Stimulated activated naive CD8-positive, alpha-beta T cell treated with anti-CD3 and anti-CD28 coated beads, Interleukin-15, Interleukin-2, amounts not matched to agents 100 ng/mL and 50 ng/mL, for 24 hours (primary cell): ENCODE data around the gene ISLR2.
A peak's percentile ranks its signal among the peaks of the same experiment; 100 is the strongest.

Experiments used
- H3K27ac Mint-ChIP-seq: one replicate; pipeline ENCODE4 v1.8.0; 2021; ENCODE audit warnings: mild to moderate bottlenecking, mixed read lengths
- H3K27me3 Mint-ChIP-seq: one replicate; pipeline ENCODE4 v1.8.0; 2021; ENCODE audit warnings: mixed read lengths
- H3K36me3 Mint-ChIP-seq: one replicate; pipeline ENCODE4 v1.8.0; 2021; ENCODE audit warnings: low read depth, mixed read lengths
- H3K4me1 Mint-ChIP-seq: one replicate; pipeline ENCODE4 v1.8.0; 2021; ENCODE audit warnings: low read depth, mixed read lengths
- H3K4me3 Mint-ChIP-seq: one replicate; pipeline ENCODE4 v1.8.0; 2021; ENCODE audit warnings: mild to moderate bottlenecking, mixed read lengths
- H3K9me3 Mint-ChIP-seq: one replicate; pipeline ENCODE4 v1.8.0; 2021; ENCODE audit warnings: mixed read lengths

Gene ISLR2

GRCh38 chr15:74135041-74135565 lies 4.7 kb downstream of the ISLR2 start:
- peaks cover 35% of the 10 kb centered on the region for H3K4me1 Mint-ChIP-seq
- H3K36me3 Mint-ChIP-seq = no peaks in the 10 kb centered on the region
- H3K27ac Mint-ChIP-seq = peak overlapping the region; percentile 59
- no peaks in the 10 kb centered on the region for H3K9me3 Mint-ChIP-seq
- peak overlapping the region; percentile 42 for H3K4me3 Mint-ChIP-seq
- H3K27me3 Mint-ChIP-seq = peaks cover 88% of the 10 kb centered on the region

GRCh38 chr15:74136540-74136813 lies 6.1 kb downstream of the ISLR2 start:
- Mint-ChIP-seq H3K27ac (no peak overlapping the region), H3K4me1 (peaks cover 29% of the 10 kb centered on the region), H3K9me3 (no peaks in the 10 kb centered on the region), H3K4me3 (peak overlapping the region; percentile 67), H3K27me3 (peaks cover 85% of the 10 kb centered on the region), H3K36me3 (no peaks in the 10 kb centered on the region)

DNA sequence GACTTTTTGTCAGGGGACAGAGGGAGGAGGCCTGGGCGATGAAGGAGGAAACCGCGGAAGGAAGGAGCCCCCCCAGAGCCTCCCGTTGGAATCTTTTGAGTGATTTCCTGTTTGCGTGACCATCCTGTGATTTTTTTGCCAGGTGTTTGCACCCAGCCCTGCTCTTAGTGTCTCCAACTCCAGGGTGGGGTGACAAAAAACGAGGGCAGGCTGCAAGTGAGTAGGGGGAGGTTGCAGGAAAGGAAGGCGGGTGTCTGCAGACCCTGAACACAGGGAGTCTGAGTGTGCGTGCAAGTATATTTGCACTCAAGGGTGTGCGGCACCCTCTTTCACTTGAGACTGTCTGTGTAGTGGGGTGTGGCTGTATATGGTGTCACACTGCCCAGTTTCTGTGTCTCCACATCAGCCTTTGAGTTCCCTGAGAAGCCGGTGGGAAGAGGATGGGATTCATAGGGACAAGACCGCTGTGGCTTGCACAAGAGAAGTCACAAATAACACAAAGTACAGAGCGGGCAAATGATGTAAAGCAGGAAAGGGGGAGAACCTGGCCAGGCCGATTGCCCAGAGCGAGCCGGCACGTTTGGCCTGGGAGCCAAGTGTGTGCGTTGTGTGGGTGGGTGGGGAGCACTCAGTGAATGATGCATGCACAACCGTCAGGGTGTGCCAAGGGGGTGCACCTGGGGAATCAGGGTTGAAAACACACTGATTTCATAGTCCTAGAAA lies 6.6 kb downstream of the ISLR2 start:
- Mint-ChIP-seq H3K27me3 (peaks cover 80% of the 10 kb centered on the region), H3K4me1 (peaks cover 27% of the 10 kb centered on the region), H3K36me3 (no peaks in the 10 kb centered on the region), H3K27ac (peak overlapping the region; percentile 34), H3K4me3 (peak overlapping the region; percentile 67), H3K9me3 (no peaks in the 10 kb centered on the region)

DNA sequence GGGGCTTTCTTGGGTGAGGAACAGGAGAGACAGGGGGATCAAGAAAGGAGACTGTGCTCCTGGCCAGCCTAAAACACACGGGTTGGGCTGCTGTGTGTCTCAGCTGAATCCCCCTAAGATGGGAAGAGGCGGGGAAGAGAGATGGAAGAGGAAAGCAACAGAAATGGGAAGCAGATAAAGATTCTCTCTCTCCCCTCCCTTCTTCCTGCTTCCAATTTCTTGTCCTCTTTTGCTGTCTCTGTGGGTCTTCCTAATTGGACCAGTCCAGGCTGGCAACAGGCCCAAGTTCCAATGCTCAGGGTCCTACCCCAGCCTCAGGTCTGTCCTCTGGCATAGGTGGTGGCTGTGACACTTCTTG lies 7.1 kb downstream of the ISLR2 start:
- Mint-ChIP-seq H3K9me3 (no peaks in the 10 kb centered on the region), H3K4me1 (peaks cover 23% of the 10 kb centered on the region), H3K27ac (no peak overlapping the region), H3K4me3 (no peak overlapping the region), H3K36me3 (no peaks in the 10 kb centered on the region), H3K27me3 (peaks cover 77% of the 10 kb centered on the region)

DNA sequence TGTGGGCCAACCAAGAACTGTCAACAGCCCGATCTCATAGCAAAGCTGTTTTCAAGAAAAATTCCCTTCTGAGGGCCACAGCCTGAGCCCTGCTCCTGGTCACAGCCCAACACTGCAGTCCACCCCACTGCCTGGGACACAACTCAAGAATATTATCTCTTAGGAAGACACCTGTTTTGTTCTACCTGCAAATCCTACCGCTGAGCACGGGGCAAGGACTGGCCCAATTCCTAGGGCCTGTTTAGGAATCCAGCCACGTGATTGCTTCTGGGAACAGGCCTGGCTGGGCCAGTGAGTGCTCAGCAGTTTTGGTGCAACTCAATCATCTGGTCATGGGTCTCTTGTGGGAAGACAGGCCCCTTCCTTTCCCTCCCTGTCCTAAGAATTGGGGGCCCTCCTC lies 8.3 kb downstream of the ISLR2 start:
- Mint-ChIP-seq H3K9me3 (no peaks in the 10 kb centered on the region), H3K4me3 (no peak overlapping the region), H3K27me3 (peaks cover 70% of the 10 kb centered on the region)

DNA sequence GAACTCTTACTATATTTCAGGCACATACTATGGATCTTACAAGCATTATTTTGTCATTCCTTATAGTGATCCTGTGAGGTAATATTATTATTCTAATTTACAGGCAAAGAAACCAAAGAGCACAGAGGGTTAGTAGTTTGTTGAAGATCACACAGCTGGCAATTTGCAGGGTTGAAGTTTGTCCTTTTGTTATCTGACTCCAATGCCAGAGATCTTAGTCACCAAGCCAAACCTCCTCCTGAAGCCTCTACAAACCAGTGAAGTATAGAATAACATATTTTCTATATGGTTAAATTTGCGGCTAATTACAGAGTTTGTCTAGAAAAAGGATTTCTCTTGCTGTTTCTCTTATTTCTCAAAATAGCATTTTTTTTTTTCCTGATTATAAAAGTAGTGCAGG lies 11.2 kb downstream of the ISLR2 start:
- Mint-ChIP-seq H3K36me3 (no peaks in the 10 kb centered on the region), H3K4me1 (peaks cover 7% of the 10 kb centered on the region), H3K27ac (no peak overlapping the region), H3K4me3 (no peak overlapping the region), H3K27me3 (peaks cover 62% of the 10 kb centered on the region), H3K9me3 (no peaks in the 10 kb centered on the region)

More for the DNA sequence above, 8.3 kb downstream of the ISLR2 start:
- peaks cover 23% of the 10 kb centered on the region for H3K4me1 Mint-ChIP-seq
- no peaks in the 10 kb centered on the region for H3K36me3 Mint-ChIP-seq
- H3K27ac Mint-ChIP-seq = no peak overlapping the region

GRCh38 chr15:74144153-74144775 lies 13.9 kb downstream of the ISLR2 start:
- no peaks in the 10 kb centered on the region for H3K4me1 Mint-ChIP-seq
- peaks cover 59% of the 10 kb centered on the region for H3K27me3 Mint-ChIP-seq
- no peaks in the 10 kb centered on the region for H3K9me3 Mint-ChIP-seq

GRCh38 chr15:74146277-74146800 lies 16.0 kb downstream of the ISLR2 start:
- Mint-ChIP-seq H3K4me3 (no peak overlapping the region), H3K9me3 (no peaks in the 10 kb centered on the region), H3K27ac (no peak overlapping the region), H3K36me3 (no peaks in the 10 kb centered on the region), H3K4me1 (no peaks in the 10 kb centered on the region), H3K27me3 (peaks cover 45% of the 10 kb centered on the region)

More at GRCh38 chr15:74144153-74144775, 13.9 kb downstream of the ISLR2 start:
- no peak overlapping the region for H3K4me3 Mint-ChIP-seq
- H3K36me3 Mint-ChIP-seq = no peaks in the 10 kb centered on the region
- no peak overlapping the region for H3K27ac Mint-ChIP-seq

- Mint-ChIP-seq H3K4me1 (no peaks in the 10 kb centered on the region), H3K9me3 (no peaks in the 10 kb centered on the region), H3K27me3 (peaks cover 45% of the 10 kb centered on the region), H3K27ac (no peak overlapping the region), H3K36me3 (no peaks in the 10 kb centered on the region), H3K4me3 (no peak overlapping the region)
Measured at GRCh38 chr15:74147051-74147450, 16.7 kb downstream of the ISLR2 start.

GRCh38 chr15:74155766-74156417 lies 25.5 kb downstream of the ISLR2 start:
- no peak overlapping the region for H3K4me3 Mint-ChIP-seq
- H3K27me3 Mint-ChIP-seq = peaks cover 22% of the 10 kb centered on the region
- H3K36me3 Mint-ChIP-seq = no peaks in the 10 kb centered on the region
- H3K27ac Mint-ChIP-seq = no peak overlapping the region
- peaks cover 20% of the 10 kb centered on the region for H3K4me1 Mint-ChIP-seq
- H3K9me3 Mint-ChIP-seq = no peaks in the 10 kb centered on the region

- Mint-ChIP-seq H3K9me3 (no peaks in the 10 kb centered on the region), H3K27ac (no peak overlapping the region), H3K36me3 (no peaks in the 10 kb centered on the region), H3K4me3 (no peak overlapping the region), H3K4me1 (peaks cover 20% of the 10 kb centered on the region), H3K27me3 (peaks cover 21% of the 10 kb centered on the region)
Measured at GRCh38 chr15:74156678-74157411, 26.5 kb downstream of the ISLR2 start.

DNA sequence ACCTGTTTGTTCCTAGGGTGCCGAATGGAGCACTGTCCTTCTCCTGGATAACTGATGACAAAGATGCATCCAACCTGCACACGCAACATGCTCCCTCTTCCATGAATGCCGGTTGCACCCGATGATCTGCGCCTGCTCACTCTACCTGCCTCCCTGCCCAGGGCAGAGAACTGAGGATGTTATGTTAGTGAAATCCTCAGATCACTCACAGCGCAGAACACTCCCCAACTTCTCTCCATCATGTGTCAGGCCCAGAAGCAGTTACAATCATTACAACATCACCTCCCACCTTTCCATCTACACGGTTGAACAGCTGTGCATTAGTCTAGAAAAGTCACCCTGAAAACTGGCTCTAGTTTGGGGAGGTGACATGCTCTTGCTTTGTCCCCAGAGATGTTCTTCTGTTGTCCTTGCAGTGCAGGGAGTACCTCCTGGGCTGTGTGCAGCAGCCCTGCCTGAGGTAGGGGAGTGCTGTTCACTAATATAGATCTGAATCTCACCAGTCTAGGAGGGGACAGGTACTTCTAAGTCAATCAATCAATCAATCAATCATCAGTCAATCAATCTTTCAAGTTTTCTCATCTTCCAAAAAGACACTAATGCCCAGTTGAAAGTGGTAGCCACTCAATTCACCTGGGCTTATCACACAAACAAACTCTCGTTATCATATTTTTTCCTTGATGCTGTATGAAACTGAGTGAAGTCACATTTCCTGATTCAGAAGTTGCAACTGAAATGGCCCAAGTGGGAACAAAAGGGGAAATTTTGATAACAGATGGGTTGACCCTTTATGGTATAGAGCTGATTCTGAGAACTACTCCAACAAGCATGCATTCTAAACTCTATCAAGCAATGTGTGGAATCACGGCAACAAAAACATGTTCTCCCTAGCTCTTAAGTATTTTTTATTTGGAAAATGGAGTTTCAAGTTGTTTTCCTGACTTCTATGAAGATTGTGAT lies 27.8 kb downstream of the ISLR2 start:
- H3K27ac Mint-ChIP-seq = no peak overlapping the region

GRCh38 chr15:74158855-74159650 lies 28.7 kb downstream of the ISLR2 start:
- Mint-ChIP-seq H3K9me3 (no peaks in the 10 kb centered on the region), H3K27me3 (peaks cover 23% of the 10 kb centered on the region), H3K4me3 (no peak overlapping the region), H3K36me3 (no peaks in the 10 kb centered on the region), H3K27ac (no peak overlapping the region), H3K4me1 (peaks cover 20% of the 10 kb centered on the region)

More for the DNA sequence above, 27.8 kb downstream of the ISLR2 start:
- Mint-ChIP-seq H3K4me1 (peaks cover 20% of the 10 kb centered on the region), H3K4me3 (no peak overlapping the region), H3K27me3 (peaks cover 20% of the 10 kb centered on the region), H3K36me3 (no peaks in the 10 kb centered on the region), H3K9me3 (no peaks in the 10 kb centered on the region)
